HG02973 (cell line): ENCODE results near the gene CFAP65.

Experiments used
- ATAC-seq: cut with Tn5 transposase; IDR thresholded peaks from one replicate; pipeline ENCODE4 v1.9.1; 2021; ENCODE audit warnings: moderate library complexity; ENCODE audit not compliant: unreplicated experiment

Gene CFAP65

GRCh38 chr2:219041252-219041651, at the start of gene CFAP65:
Gene CFAP65, minus strand, starts transcription at chr2:219041516. Its CDS starts 2,468 bp downstream, at chr2:219039048.
- ATAC-seq, result no peak

- no peak for ATAC-seq
These were observed 49.4 kb upstream of the CFAP65 start for GRCh38 chr2:219090436-219091299.

GRCh38 chr2:219089330-219089729, 48.0 kb upstream of the CFAP65 start:
- ATAC-seq, result no peak

GRCh38 chr2:219087848-219088247, 46.5 kb upstream of the CFAP65 start:
- ATAC-seq, result no peak

GRCh38 chr2:219087361-219087760, 46.0 kb upstream of the CFAP65 start:
- ATAC-seq, result no peak

GRCh38 chr2:219086196-219086595, 44.9 kb upstream of the CFAP65 start:
- ATAC-seq, result no peak

GRCh38 chr2:219084791-219085190, 43.5 kb upstream of the CFAP65 start:
- no peak for ATAC-seq

- no peak for ATAC-seq
These were observed 41.1 kb upstream of the CFAP65 start for GRCh38 chr2:219082332-219082958.

GRCh38 chr2:219081701-219082331, 40.5 kb upstream of the CFAP65 start:
- ATAC-seq, result no peak

GRCh38 chr2:219081096-219081495, 39.8 kb upstream of the CFAP65 start:
- no peak for ATAC-seq

GRCh38 chr2:219079417-219079816, 38.1 kb upstream of the CFAP65 start:
- ATAC-seq, result no peak

GRCh38 chr2:219078951-219079350, 37.6 kb upstream of the CFAP65 start:
- no peak for ATAC-seq

- ATAC-seq, result no peak
These were observed 36.8 kb upstream of the CFAP65 start for GRCh38 chr2:219078126-219078525.

- no peak for ATAC-seq
These were observed 34.9 kb upstream of the CFAP65 start for GRCh38 chr2:219076253-219076652.

GRCh38 chr2:219073413-219074129, 32.3 kb upstream of the CFAP65 start:
- no peak for ATAC-seq

- ATAC-seq, result no peak
These were observed 31.5 kb upstream of the CFAP65 start for GRCh38 chr2:219072741-219073250.

GRCh38 chr2:219071131-219071816, 30.0 kb upstream of the CFAP65 start:
- ATAC-seq, result no peak

GRCh38 chr2:219065484-219065883, 24.2 kb upstream of the CFAP65 start:
- ATAC-seq, result no peak

GRCh38 chr2:219062081-219062480, 20.8 kb upstream of the CFAP65 start:
- no peak for ATAC-seq
